Measurements from ENCODE around the gene KREMEN1. TPM values are rescaled to one million over a fixed set of nuclear protein-coding genes. Genes with fewer than 3 reads are reported as not detected.

KREMEN1 gene
- total and polyA plus RNA-seq, 2 experiments from 2014 or later, result 1.8 to 3.8 TPM

GRCh38 chr22:29152954-29153719 is 80.3 kb downstream of the KREMEN1 start (continued):
- TF ChIP-seq, protein P1, sequence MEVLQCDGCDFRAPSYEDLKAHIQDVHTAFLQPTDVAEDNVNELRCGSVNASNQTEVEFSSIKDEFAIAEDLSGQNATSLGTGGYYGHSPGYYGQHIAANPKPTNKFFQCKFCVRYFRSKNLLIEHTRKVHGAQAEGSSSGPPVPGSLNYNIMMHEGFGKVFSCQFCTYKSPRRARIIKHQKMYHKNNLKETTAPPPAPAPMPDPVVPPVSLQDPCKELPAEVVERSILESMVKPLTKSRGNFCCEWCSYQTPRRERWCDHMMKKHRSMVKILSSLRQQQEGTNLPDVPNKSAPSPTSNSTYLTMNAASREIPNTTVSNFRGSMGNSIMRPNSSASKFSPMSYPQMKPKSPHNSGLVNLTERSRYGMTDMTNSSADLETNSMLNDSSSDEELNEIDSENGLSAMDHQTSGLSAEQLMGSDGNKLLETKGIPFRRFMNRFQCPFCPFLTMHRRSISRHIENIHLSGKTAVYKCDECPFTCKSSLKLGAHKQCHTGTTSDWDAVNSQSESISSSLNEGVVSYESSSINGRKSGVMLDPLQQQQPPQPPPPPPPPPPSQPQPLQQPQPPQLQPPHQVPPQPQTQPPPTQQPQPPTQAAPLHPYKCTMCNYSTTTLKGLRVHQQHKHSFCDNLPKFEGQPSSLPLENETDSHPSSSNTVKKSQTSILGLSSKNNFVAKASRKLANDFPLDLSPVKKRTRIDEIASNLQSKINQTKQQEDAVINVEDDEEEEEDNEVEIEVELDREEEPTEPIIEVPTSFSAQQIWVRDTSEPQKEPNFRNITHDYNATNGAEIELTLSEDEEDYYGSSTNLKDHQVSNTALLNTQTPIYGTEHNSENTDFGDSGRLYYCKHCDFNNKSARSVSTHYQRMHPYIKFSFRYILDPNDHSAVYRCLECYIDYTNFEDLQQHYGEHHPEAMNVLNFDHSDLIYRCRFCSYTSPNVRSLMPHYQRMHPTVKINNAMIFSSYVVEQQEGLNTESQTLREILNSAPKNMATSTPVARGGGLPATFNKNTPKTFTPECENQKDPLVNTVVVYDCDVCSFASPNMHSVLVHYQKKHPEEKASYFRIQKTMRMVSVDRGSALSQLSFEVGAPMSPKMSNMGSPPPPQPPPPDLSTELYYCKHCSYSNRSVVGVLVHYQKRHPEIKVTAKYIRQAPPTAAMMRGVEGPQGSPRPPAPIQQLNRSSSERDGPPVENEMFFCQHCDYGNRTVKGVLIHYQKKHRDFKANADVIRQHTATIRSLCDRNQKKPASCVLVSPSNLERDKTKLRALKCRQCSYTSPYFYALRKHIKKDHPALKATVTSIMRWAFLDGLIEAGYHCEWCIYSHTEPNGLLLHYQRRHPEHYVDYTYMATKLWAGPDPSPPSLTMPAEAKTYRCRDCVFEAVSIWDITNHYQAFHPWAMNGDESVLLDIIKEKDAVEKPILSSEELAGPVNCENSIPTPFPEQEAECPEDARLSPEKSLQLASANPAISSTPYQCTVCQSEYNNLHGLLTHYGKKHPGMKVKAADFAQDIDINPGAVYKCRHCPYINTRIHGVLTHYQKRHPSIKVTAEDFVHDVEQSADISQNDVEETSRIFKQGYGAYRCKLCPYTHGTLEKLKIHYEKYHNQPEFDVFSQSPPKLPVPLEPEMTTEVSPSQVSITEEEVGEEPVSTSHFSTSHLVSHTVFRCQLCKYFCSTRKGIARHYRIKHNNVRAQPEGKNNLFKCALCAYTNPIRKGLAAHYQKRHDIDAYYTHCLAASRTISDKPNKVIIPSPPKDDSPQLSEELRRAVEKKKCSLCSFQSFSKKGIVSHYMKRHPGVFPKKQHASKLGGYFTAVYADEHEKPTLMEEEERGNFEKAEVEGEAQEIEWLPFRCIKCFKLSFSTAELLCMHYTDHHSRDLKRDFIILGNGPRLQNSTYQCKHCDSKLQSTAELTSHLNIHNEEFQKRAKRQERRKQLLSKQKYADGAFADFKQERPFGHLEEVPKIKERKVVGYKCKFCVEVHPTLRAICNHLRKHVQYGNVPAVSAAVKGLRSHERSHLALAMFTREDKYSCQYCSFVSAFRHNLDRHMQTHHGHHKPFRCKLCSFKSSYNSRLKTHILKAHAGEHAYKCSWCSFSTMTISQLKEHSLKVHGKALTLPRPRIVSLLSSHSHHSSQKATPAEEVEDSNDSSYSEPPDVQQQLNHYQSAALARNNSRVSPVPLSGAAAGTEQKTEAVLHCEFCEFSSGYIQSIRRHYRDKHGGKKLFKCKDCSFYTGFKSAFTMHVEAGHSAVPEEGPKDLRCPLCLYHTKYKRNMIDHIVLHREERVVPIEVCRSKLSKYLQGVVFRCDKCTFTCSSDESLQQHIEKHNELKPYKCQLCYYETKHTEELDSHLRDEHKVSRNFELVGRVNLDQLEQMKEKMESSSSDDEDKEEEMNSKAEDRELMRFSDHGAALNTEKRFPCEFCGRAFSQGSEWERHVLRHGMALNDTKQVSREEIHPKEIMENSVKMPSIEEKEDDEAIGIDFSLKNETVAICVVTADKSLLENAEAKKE (CRISPR knock-in tag; IDR thresholded peaks at IDR 0.05), result no peak
- TF ChIP-seq CREB1 (CRISPR knock-in tag; IDR thresholded peaks at IDR 0.05; ENCODE audit: low read depth) (no peak), ZNF114 (CRISPR knock-in tag; IDR thresholded peaks at IDR 0.05) (no peak), EZH2 (IDR thresholded peaks at IDR 0.05; ENCODE audit: low read depth, unreplicated experiment) (no peak), STAT1 (IDR thresholded peaks at IDR 0.05; ENCODE audit: unreplicated experiment) (no peak), JUNB (IDR thresholded peaks at IDR 0.05; ENCODE audit: unreplicated experiment) (no peak), POLR2AphosphoS5 (IDR thresholded peaks at IDR 0.05; ENCODE audit: low read depth) (no peak)
- TF ChIP-seq, protein P2, sequence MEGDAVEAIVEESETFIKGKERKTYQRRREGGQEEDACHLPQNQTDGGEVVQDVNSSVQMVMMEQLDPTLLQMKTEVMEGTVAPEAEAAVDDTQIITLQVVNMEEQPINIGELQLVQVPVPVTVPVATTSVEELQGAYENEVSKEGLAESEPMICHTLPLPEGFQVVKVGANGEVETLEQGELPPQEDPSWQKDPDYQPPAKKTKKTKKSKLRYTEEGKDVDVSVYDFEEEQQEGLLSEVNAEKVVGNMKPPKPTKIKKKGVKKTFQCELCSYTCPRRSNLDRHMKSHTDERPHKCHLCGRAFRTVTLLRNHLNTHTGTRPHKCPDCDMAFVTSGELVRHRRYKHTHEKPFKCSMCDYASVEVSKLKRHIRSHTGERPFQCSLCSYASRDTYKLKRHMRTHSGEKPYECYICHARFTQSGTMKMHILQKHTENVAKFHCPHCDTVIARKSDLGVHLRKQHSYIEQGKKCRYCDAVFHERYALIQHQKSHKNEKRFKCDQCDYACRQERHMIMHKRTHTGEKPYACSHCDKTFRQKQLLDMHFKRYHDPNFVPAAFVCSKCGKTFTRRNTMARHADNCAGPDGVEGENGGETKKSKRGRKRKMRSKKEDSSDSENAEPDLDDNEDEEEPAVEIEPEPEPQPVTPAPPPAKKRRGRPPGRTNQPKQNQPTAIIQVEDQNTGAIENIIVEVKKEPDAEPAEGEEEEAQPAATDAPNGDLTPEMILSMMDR (conservative IDR thresholded peaks at IDR 0.05; ENCODE audit: low read depth in 2 of 2), result no peak
